Measurements from ENCODE around the gene BTBD18.

Gene BTBD18

GRCh38 chr11:57751676-57752253 lies at the start of gene BTBD18:
Gene BTBD18, minus strand, starts transcription at chr11:57751819. Its CDS starts 631 bp downstream, at chr11:57751188.
- DNase-seq (ENCODE audit: low read depth): peak; percentile 72
- H3K9ac ChIP-seq (ENCODE audit: low read length): no peak within 1 kb of the TSS
- H3K4me1 ChIP-seq (ENCODE audit: control insufficient read depth, insufficient read depth, low read length): no peaks in the 10 kb centered on the region
- H3K36me3 ChIP-seq (ENCODE audit: control insufficient read depth, insufficient read depth, low read length, severe bottlenecking): peaks cover 13% of the 10 kb centered on the region
- no peaks in the 10 kb centered on the region for H3K27me3 ChIP-seq (replicated peaks; ENCODE audit: control insufficient read depth, insufficient read depth, low read length)
- no peaks in the 10 kb centered on the region for H3K9me3 ChIP-seq (ENCODE audit: control insufficient read depth, low read length)
- no peak within 1 kb of the TSS for H3K4me3 ChIP-seq (ENCODE audit: low read length)

GRCh38 chr11:57801183-57801485 lies 49.5 kb upstream of the BTBD18 start:
- peaks cover 17% of the 10 kb centered on the region for H3K4me1 ChIP-seq (ENCODE audit: control insufficient read depth, insufficient read depth, low read length)
- no peak for DNase-seq (ENCODE audit: low read depth)
- H3K9me3 ChIP-seq (ENCODE audit: control insufficient read depth, low read length): no peaks in the 10 kb centered on the region
- H3K4me3 ChIP-seq (ENCODE audit: low read length): no peak overlapping the region
- H3K9ac ChIP-seq (ENCODE audit: low read length): peak overlapping the region; percentile 10
- H3K27me3 ChIP-seq (replicated peaks; ENCODE audit: control insufficient read depth, insufficient read depth, low read length): no peaks in the 10 kb centered on the region
- peaks cover 60% of the 10 kb centered on the region for H3K36me3 ChIP-seq (ENCODE audit: control insufficient read depth, insufficient read depth, low read length, severe bottlenecking)

- peak; percentile 86 for DNase-seq (ENCODE audit: low read depth)
- Histone ChIP-seq H3K9me3 (ENCODE audit: control insufficient read depth, low read length) (no peaks in the 10 kb centered on the region), H3K9ac (ENCODE audit: low read length) (peak overlapping the region; percentile 10), H3K4me1 (ENCODE audit: control insufficient read depth, insufficient read depth, low read length) (peaks cover 13% of the 10 kb centered on the region), H3K36me3 (ENCODE audit: control insufficient read depth, insufficient read depth, low read length, severe bottlenecking) (peaks cover 59% of the 10 kb centered on the region), H3K27me3 (replicated peaks; ENCODE audit: control insufficient read depth, insufficient read depth, low read length) (no peaks in the 10 kb centered on the region), H3K4me3 (ENCODE audit: low read length) (no peak overlapping the region)
Observed at GRCh38 chr11:57800444-57801182, 49.0 kb upstream of the BTBD18 start.

GRCh38 chr11:57798905-57799559 lies 47.4 kb upstream of the BTBD18 start:
- H3K9me3 ChIP-seq (ENCODE audit: control insufficient read depth, low read length): no peaks in the 10 kb centered on the region
- H3K36me3 ChIP-seq (ENCODE audit: control insufficient read depth, insufficient read depth, low read length, severe bottlenecking): peaks cover 50% of the 10 kb centered on the region

GRCh38 chr11:57793351-57794115 lies 41.9 kb upstream of the BTBD18 start:
- Histone ChIP-seq H3K4me1 (ENCODE audit: control insufficient read depth, insufficient read depth, low read length) (peaks cover 14% of the 10 kb centered on the region), H3K9me3 (ENCODE audit: control insufficient read depth, low read length) (no peaks in the 10 kb centered on the region), H3K4me3 (ENCODE audit: low read length) (no peak overlapping the region), H3K9ac (ENCODE audit: low read length) (no peak overlapping the region), H3K36me3 (ENCODE audit: control insufficient read depth, insufficient read depth, low read length, severe bottlenecking) (peaks cover 30% of the 10 kb centered on the region), H3K27me3 (replicated peaks; ENCODE audit: control insufficient read depth, insufficient read depth, low read length) (no peaks in the 10 kb centered on the region)
- DNase-seq (ENCODE audit: low read depth): no peak

More at GRCh38 chr11:57798905-57799559, 47.4 kb upstream of the BTBD18 start:
- Histone ChIP-seq H3K4me3 (ENCODE audit: low read length) (no peak overlapping the region), H3K4me1 (ENCODE audit: control insufficient read depth, insufficient read depth, low read length) (peaks cover 11% of the 10 kb centered on the region), H3K27me3 (replicated peaks; ENCODE audit: control insufficient read depth, insufficient read depth, low read length) (no peaks in the 10 kb centered on the region), H3K9ac (ENCODE audit: low read length) (no peak overlapping the region)
- DNase-seq (ENCODE audit: low read depth): peak; percentile 58

GRCh38 chr11:57792870-57793269 lies 41.3 kb upstream of the BTBD18 start:
- Histone ChIP-seq H3K36me3 (ENCODE audit: control insufficient read depth, insufficient read depth, low read length, severe bottlenecking) (peaks cover 26% of the 10 kb centered on the region), H3K4me3 (ENCODE audit: low read length) (no peak overlapping the region), H3K4me1 (ENCODE audit: control insufficient read depth, insufficient read depth, low read length) (peaks cover 21% of the 10 kb centered on the region), H3K9me3 (ENCODE audit: control insufficient read depth, low read length) (no peaks in the 10 kb centered on the region), H3K9ac (ENCODE audit: low read length) (no peak overlapping the region), H3K27me3 (replicated peaks; ENCODE audit: control insufficient read depth, insufficient read depth, low read length) (no peaks in the 10 kb centered on the region)
- DNase-seq (ENCODE audit: low read depth): no peak

- Histone ChIP-seq H3K9ac (ENCODE audit: low read length) (no peak overlapping the region), H3K9me3 (ENCODE audit: control insufficient read depth, low read length) (no peaks in the 10 kb centered on the region), H3K36me3 (ENCODE audit: control insufficient read depth, insufficient read depth, low read length, severe bottlenecking) (peaks cover 26% of the 10 kb centered on the region), H3K4me3 (ENCODE audit: low read length) (no peak overlapping the region), H3K4me1 (ENCODE audit: control insufficient read depth, insufficient read depth, low read length) (peaks cover 28% of the 10 kb centered on the region), H3K27me3 (replicated peaks; ENCODE audit: control insufficient read depth, insufficient read depth, low read length) (no peaks in the 10 kb centered on the region)
- DNase-seq (ENCODE audit: low read depth): no peak
Observed at GRCh38 chr11:57792060-57792541, 40.5 kb upstream of the BTBD18 start.

GRCh38 chr11:57791321-57792059 lies 39.9 kb upstream of the BTBD18 start:
- Histone ChIP-seq H3K4me3 (ENCODE audit: low read length) (no peak overlapping the region), H3K9me3 (ENCODE audit: control insufficient read depth, low read length) (no peaks in the 10 kb centered on the region), H3K27me3 (replicated peaks; ENCODE audit: control insufficient read depth, insufficient read depth, low read length) (no peaks in the 10 kb centered on the region), H3K9ac (ENCODE audit: low read length) (no peak overlapping the region), H3K4me1 (ENCODE audit: control insufficient read depth, insufficient read depth, low read length) (peaks cover 34% of the 10 kb centered on the region), H3K36me3 (ENCODE audit: control insufficient read depth, insufficient read depth, low read length, severe bottlenecking) (peaks cover 21% of the 10 kb centered on the region)
- no peak for DNase-seq (ENCODE audit: low read depth)

GRCh38 chr11:57788703-57789088 lies 37.1 kb upstream of the BTBD18 start:
- peaks cover 6% of the 10 kb centered on the region for H3K36me3 ChIP-seq (ENCODE audit: control insufficient read depth, insufficient read depth, low read length, severe bottlenecking)
- no peak overlapping the region for H3K9ac ChIP-seq (ENCODE audit: low read length)
- peaks cover 35% of the 10 kb centered on the region for H3K4me1 ChIP-seq (ENCODE audit: control insufficient read depth, insufficient read depth, low read length)
- DNase-seq (ENCODE audit: low read depth): no peak
- H3K9me3 ChIP-seq (ENCODE audit: control insufficient read depth, low read length): no peaks in the 10 kb centered on the region
- H3K4me3 ChIP-seq (ENCODE audit: low read length): no peak overlapping the region
- H3K27me3 ChIP-seq (replicated peaks; ENCODE audit: control insufficient read depth, insufficient read depth, low read length): no peaks in the 10 kb centered on the region

- Histone ChIP-seq H3K4me3 (ENCODE audit: low read length) (no peak overlapping the region), H3K36me3 (ENCODE audit: control insufficient read depth, insufficient read depth, low read length, severe bottlenecking) (peaks cover 3% of the 10 kb centered on the region), H3K9me3 (ENCODE audit: control insufficient read depth, low read length) (no peaks in the 10 kb centered on the region), H3K27me3 (replicated peaks; ENCODE audit: control insufficient read depth, insufficient read depth, low read length) (no peaks in the 10 kb centered on the region), H3K9ac (ENCODE audit: low read length) (no peak overlapping the region), H3K4me1 (ENCODE audit: control insufficient read depth, insufficient read depth, low read length) (peaks cover 32% of the 10 kb centered on the region)
- DNase-seq (ENCODE audit: low read depth): peak; percentile 21
Observed at GRCh38 chr11:57787920-57788702, 36.5 kb upstream of the BTBD18 start.
